HUES64 (cell line): Measurements from ENCODE around the gene GATAD2A.

Source experiments
- H3K27ac ChIP-seq: 2 replicates; pipeline ENCODE4 v1.7.0; 2013; ENCODE audit warnings: low read depth, low read length, inconsistent platforms
- H3K27me3 ChIP-seq: 2 replicates; pipeline ENCODE4 v1.6.1; 2013; ENCODE audit warnings: mild to moderate bottlenecking, low read length; ENCODE audit not compliant: insufficient read depth
- H3K36me3 ChIP-seq: 2 replicates; pipeline ENCODE4 v1.6.1; 2013; ENCODE audit warnings: mild to moderate bottlenecking, low read length; ENCODE audit not compliant: insufficient read depth
- H3K4me1 ChIP-seq: 2 replicates; pipeline ENCODE4 v1.6.1; 2013; ENCODE audit warnings: mild to moderate bottlenecking, low read length, moderate library complexity; ENCODE audit not compliant: insufficient read depth
- H3K4me3 ChIP-seq: 2 replicates; pipeline ENCODE4 v1.5.1; 2013; ENCODE audit warnings: mild to moderate bottlenecking, low read length, moderate library complexity
- H3K9ac ChIP-seq: 2 replicates; pipeline ENCODE4 v1.6.1; 2013; ENCODE audit warnings: mild to moderate bottlenecking, low read depth, low read length
- H3K9me3 ChIP-seq: 2 replicates; pipeline ENCODE4 v1.6.1; 2013; ENCODE audit warnings: low read depth, low read length; ENCODE audit not compliant: insufficient read depth
- WGBS: fragments of 150-250, 120-280 bp; methylation state at CpG from one replicate; pipeline ENCODE4 v1.1.7; 2013; ENCODE audit warnings: missing lambda C conversion rate; 5-methylcytosine and 5-hydroxymethylcytosine counted together

The GATAD2A gene

GRCh38 chr19:19526581-19527370, 121.3 kb downstream of the GATAD2A start:
- Histone ChIP-seq H3K4me3 (no peak overlapping the region), H3K9me3 (no peaks in the 10 kb centered on the region), H3K36me3 (peaks cover 40% of the 10 kb centered on the region), H3K27me3 (no peaks in the 10 kb centered on the region), H3K27ac (no peak overlapping the region), H3K4me1 (no peaks in the 10 kb centered on the region), H3K9ac (no peak overlapping the region)
- 93% methylated on average over 26 of the region's 28 CpGs for WGBS

- Histone ChIP-seq H3K27ac (no peak overlapping the region), H3K36me3 (peaks cover 40% of the 10 kb centered on the region), H3K27me3 (no peaks in the 10 kb centered on the region), H3K9me3 (no peaks in the 10 kb centered on the region), H3K4me1 (no peaks in the 10 kb centered on the region), H3K9ac (no peak overlapping the region), H3K4me3 (no peak overlapping the region)
- WGBS: 94% methylated on average over 9 of the region's 9 CpGs
Measured at GRCh38 chr19:19527371-19527656, 121.8 kb downstream of the GATAD2A start.

GRCh38 chr19:19527674-19528625, 122.5 kb downstream of the GATAD2A start:
- no peaks in the 10 kb centered on the region for H3K9me3 ChIP-seq
- no peaks in the 10 kb centered on the region for H3K27me3 ChIP-seq
- 95% methylated on average over 27 of the region's 27 CpGs for WGBS
- peaks cover 38% of the 10 kb centered on the region for H3K36me3 ChIP-seq
- no peak overlapping the region for H3K4me3 ChIP-seq
- no peak overlapping the region for H3K9ac ChIP-seq
- no peak overlapping the region for H3K27ac ChIP-seq
- no peaks in the 10 kb centered on the region for H3K4me1 ChIP-seq

GRCh38 chr19:19528721-19529490, 123.4 kb downstream of the GATAD2A start, which contains the start of gene YJEFN3:
YJEFN3 (plus strand) TSS chr19:19528911; CDS start chr19:19528933, 22 bp downstream.
- Histone ChIP-seq H3K9me3 (no peaks in the 10 kb centered on the region), H3K27me3 (no peaks in the 10 kb centered on the region), H3K4me3 (no peak within 1 kb of the TSS), H3K9ac (no peak within 1 kb of the TSS), H3K36me3 (peaks cover 33% of the 10 kb centered on the region), H3K4me1 (no peaks in the 10 kb centered on the region), H3K27ac (no peak within 1 kb of the TSS)
- WGBS: 91% methylated on average over 50 of the region's 50 CpGs

GRCh38 chr19:19529783-19530422, 124.4 kb downstream of the GATAD2A start:
- no peaks in the 10 kb centered on the region for H3K4me1 ChIP-seq
- no peak overlapping the region for H3K9ac ChIP-seq
- 90% methylated on average over 11 of the region's 11 CpGs for WGBS
- H3K9me3 ChIP-seq: no peaks in the 10 kb centered on the region
- H3K36me3 ChIP-seq: peaks cover 29% of the 10 kb centered on the region
- no peak overlapping the region for H3K4me3 ChIP-seq
- peaks cover 5% of the 10 kb centered on the region; the same call in 1 of the 2 replicates for H3K27me3 ChIP-seq
- H3K27ac ChIP-seq: peak overlapping the region; percentile 8; the same call in 1 of the 2 replicates

GRCh38 chr19:19530423-19530804, 124.9 kb downstream of the GATAD2A start:
- Histone ChIP-seq H3K9me3 (no peaks in the 10 kb centered on the region), H3K27me3 (peaks cover 5% of the 10 kb centered on the region; the same call in 1 of the 2 replicates), H3K4me1 (no peaks in the 10 kb centered on the region), H3K9ac (no peak overlapping the region), H3K27ac (no peak overlapping the region; the same call in 1 of the 2 replicates), H3K4me3 (no peak overlapping the region), H3K36me3 (peaks cover 29% of the 10 kb centered on the region)
- WGBS: 65% methylated on average over 9 of the region's 9 CpGs

GRCh38 chr19:19530889-19531288, 125.4 kb downstream of the GATAD2A start:
- Histone ChIP-seq H3K36me3 (peaks cover 28% of the 10 kb centered on the region), H3K27ac (no peak overlapping the region), H3K4me1 (no peaks in the 10 kb centered on the region), H3K9ac (no peak overlapping the region), H3K4me3 (no peak overlapping the region), H3K9me3 (no peaks in the 10 kb centered on the region), H3K27me3 (peaks cover 5% of the 10 kb centered on the region; the same call in 1 of the 2 replicates)
- WGBS: 92% methylated on average over 4 of the region's 4 CpGs

GRCh38 chr19:19531951-19532805, 126.7 kb downstream of the GATAD2A start:
- H3K27me3 ChIP-seq: peaks cover 5% of the 10 kb centered on the region; the same call in 1 of the 2 replicates
- H3K9ac ChIP-seq: no peak overlapping the region
- no peaks in the 10 kb centered on the region for H3K9me3 ChIP-seq
- WGBS: 39% methylated on average over 48 of the region's 48 CpGs
- peaks cover 21% of the 10 kb centered on the region for H3K36me3 ChIP-seq
- H3K4me1 ChIP-seq: no peaks in the 10 kb centered on the region
- no peak overlapping the region for H3K4me3 ChIP-seq
- no peak overlapping the region for H3K27ac ChIP-seq

- no peak overlapping the region for H3K9ac ChIP-seq
- H3K9me3 ChIP-seq: no peaks in the 10 kb centered on the region
- WGBS: 66% methylated on average over 14 of the region's 14 CpGs
- H3K4me1 ChIP-seq: no peaks in the 10 kb centered on the region
- H3K4me3 ChIP-seq: no peak overlapping the region
- peaks cover 11% of the 10 kb centered on the region for H3K27me3 ChIP-seq
- H3K27ac ChIP-seq: no peak overlapping the region
- peaks cover 12% of the 10 kb centered on the region; the same call in 1 of the 2 replicates for H3K36me3 ChIP-seq
Measured at GRCh38 chr19:19532806-19533701, 127.6 kb downstream of the GATAD2A start.
